Mucosa of stomach (tissue), 1 donor: Measurements from ENCODE around the gene UMAD1.

ENCODE experiments used
- H3K27me3 ChIP-seq: one replicate; pipeline ENCODE4 v1.7.0; 2013; ENCODE audit warnings: mild to moderate bottlenecking, low read length; ENCODE audit not compliant: control insufficient read depth, insufficient read depth
- H3K36me3 ChIP-seq: one replicate; pipeline ENCODE4 v1.7.0; 2013; ENCODE audit warnings: low read length; ENCODE audit not compliant: control insufficient read depth, insufficient read depth
- H3K4me1 ChIP-seq: one replicate; pipeline ENCODE4 v1.7.0; 2013; ENCODE audit warnings: mild to moderate bottlenecking, low read length; ENCODE audit not compliant: control insufficient read depth, insufficient read depth
- H3K4me3 ChIP-seq: one replicate; pipeline ENCODE4 v1.7.0; 2013; ENCODE audit warnings: low read length
- H3K9ac ChIP-seq: one replicate; pipeline ENCODE4 v1.7.0; 2013; ENCODE audit warnings: mild to moderate bottlenecking, low read length, moderate library complexity
- H3K9me3 ChIP-seq: one replicate; pipeline ENCODE4 v1.7.0; 2013; ENCODE audit warnings: mild to moderate bottlenecking, low read length, moderate library complexity; ENCODE audit not compliant: control insufficient read depth
- donor health status: Pancreatic carcinoma.

The UMAD1 gene

DNA sequence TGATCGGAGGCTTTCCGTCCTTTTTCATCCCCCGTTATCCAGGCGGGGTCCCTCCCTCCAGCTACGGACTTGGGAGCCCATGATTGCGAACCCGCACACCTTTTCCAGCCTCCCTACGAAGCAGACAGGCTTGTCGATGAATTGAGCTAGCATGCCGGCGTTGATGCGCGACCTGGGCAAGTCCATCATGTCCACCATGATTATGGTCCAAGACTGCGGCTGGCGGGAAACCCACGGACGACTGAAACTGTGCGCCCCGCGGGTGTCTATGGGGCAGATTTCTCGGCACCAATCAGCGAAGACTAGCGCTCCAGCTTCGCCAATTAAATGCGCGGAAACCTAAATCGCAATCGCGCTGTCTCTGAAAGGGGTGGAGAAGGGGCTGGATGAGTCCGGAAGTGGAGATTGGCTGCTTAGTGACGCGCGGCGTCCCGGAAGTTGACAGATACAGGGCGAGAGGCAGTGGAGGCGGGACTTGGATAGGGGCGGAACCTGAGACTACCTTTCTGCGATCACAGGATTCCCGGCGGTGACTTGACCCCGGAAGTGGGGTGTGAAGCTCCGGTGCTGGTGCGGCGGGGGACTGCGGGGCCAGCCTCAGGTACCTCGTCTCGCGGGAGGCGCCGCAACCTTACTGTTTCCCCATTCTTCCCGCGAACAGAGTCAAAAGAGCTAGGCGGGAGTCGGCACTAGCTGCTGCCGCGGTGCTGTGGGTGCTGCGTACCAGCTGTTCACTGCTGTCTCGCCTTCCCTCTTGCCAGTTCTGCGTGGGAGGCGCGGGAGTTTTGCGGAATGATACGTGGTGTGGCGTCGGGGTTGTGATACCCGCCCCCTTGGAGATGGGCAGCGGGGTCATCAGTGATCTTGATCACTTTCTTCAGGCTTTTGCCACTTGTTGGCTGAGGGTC lies at the start of gene UMAD1:
Gene UMAD1, plus strand, starts transcription at position 532 of the 908 bp plus-strand sequence. CDS start 32,620 bp downstream, outside the sequence.
- no peaks in the 10 kb centered on the region for H3K36me3 ChIP-seq
- H3K4me1 ChIP-seq = peaks cover 5% of the 10 kb centered on the region
- H3K27me3 ChIP-seq = no peaks in the 10 kb centered on the region
- H3K9me3 ChIP-seq = no peaks in the 10 kb centered on the region
- H3K9ac ChIP-seq = peak within 1 kb of the TSS; percentile 74
- H3K4me3 ChIP-seq = peak within 1 kb of the TSS; percentile 68

DNA sequence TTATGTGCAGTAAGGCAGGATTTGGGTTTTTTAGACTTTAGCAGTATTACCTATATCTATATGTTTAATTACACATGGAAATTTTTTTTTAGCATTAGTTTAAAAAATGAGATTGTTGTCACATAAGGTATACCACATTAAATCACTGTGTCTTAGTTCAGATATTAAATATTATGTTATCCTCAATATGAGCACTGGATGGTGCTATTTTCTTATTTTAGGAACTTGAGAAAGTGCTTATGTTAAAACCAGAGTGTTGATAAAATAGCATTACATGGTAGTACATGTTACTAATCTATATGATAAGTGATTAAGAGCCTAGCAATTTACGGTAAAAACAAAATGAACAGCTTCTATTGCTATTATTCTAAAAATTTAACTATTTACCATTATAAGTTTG lies 45.1 kb upstream of the UMAD1 start:
- Histone ChIP-seq H3K4me3 (no peak overlapping the region), H3K27me3 (no peaks in the 10 kb centered on the region), H3K9ac (no peak overlapping the region), H3K9me3 (no peaks in the 10 kb centered on the region), H3K4me1 (no peaks in the 10 kb centered on the region), H3K36me3 (no peaks in the 10 kb centered on the region)

DNA sequence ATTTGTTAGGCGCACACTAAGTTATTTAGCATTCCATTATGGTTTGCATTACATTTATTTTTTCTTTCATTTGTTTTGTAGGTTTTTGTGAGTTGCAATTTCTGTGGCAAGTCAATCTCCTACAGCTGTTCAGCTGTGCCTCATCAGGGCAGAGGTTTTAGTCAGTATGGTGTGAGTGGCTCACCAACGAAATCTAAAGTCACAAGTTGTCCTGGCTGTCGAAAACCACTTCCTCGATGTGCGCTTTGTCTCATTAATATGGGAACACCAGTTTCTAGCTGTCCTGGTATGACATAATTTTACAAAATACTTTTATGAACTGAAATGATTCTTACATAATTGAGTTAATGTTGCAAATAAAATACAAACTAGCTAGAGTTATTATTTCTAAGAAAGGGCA lies 44.4 kb upstream of the UMAD1 start:
- Histone ChIP-seq H3K27me3 (no peaks in the 10 kb centered on the region), H3K4me3 (no peak overlapping the region), H3K9ac (no peak overlapping the region), H3K9me3 (no peaks in the 10 kb centered on the region), H3K4me1 (no peaks in the 10 kb centered on the region), H3K36me3 (no peaks in the 10 kb centered on the region)

DNA sequence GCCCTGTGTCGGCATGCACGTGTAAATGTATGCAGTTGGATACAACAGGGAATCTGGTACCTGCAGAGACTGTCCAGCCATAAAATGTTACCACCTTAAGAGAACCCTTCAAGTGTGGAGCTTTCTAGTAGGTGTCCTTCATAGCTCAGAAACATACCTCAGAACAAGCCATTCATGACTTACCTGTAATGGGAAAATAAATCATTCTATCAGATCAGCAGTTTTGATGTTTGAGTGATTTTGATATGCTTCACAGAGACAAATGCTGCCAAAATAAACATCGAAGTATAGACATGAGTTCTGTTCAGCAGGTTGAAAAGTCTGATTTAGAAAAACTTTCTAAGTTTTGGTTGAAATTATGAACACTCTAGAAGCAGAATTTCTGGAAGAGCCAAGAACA lies 33.5 kb upstream of the UMAD1 start:
- no peak overlapping the region for H3K4me3 ChIP-seq
- H3K36me3 ChIP-seq = no peaks in the 10 kb centered on the region
- no peaks in the 10 kb centered on the region for H3K27me3 ChIP-seq
- H3K9me3 ChIP-seq = no peaks in the 10 kb centered on the region
- no peak overlapping the region for H3K9ac ChIP-seq
- H3K4me1 ChIP-seq = no peaks in the 10 kb centered on the region

DNA sequence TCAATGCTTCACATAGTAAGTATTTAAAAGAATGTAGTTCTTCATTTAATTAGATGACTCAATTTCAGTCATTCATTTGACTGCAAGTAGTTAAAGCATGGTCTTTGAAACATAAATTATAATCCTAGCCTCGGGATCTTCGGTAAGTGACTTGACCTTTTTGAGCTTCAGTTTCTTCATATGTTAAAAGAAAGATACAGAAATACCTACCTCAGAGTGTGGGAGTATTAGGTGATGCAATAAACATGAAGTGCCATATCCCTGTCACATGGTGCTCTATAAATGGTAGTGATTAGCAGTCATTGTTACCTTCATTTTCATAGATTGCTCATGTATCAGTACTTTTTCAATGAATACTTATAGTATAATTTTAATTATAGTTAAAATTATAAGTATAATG lies 31.2 kb upstream of the UMAD1 start:
- Histone ChIP-seq H3K4me1 (no peaks in the 10 kb centered on the region), H3K36me3 (no peaks in the 10 kb centered on the region), H3K9ac (no peak overlapping the region), H3K27me3 (no peaks in the 10 kb centered on the region), H3K9me3 (no peaks in the 10 kb centered on the region), H3K4me3 (no peak overlapping the region)

DNA sequence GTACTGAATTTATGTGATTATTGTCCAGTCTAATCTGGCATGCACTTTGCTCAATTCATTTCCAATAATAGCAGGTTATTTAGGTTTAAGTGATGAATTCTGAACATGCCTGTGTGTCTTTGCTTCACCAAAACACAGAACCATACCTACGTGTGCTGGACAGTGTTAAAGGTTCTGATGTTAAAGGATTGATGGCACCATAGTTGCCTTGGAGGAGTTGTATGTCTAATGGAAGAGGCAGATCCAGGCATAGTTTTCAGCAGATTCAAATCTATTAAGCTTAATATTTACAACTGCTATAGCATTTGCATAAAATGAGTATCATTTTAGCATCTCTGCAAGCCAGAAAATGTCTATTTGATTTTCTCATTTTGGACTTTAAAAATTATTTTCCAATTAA lies 28.0 kb upstream of the UMAD1 start:
- H3K9me3 ChIP-seq = no peaks in the 10 kb centered on the region
- no peaks in the 10 kb centered on the region for H3K4me1 ChIP-seq
- H3K36me3 ChIP-seq = no peaks in the 10 kb centered on the region
- no peak overlapping the region for H3K9ac ChIP-seq
- H3K4me3 ChIP-seq = no peak overlapping the region
- H3K27me3 ChIP-seq = no peaks in the 10 kb centered on the region

DNA sequence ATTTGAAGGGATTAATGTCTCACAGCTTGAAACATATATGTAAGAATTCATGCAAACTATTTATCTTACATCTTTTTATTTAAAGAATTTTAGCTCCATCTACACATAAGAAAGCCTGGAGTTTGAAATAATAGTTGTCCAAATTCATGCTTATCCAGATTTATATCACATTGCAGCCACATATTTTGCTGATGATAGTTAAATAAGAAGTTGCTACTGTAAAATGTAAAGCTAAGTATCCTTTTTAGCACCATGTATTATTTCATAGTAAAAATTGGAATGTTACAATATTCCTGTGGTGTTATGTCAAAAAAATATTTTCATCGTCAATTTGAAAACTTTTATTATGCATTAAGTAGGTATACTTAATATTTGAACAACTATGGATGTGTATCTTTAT lies 27.3 kb upstream of the UMAD1 start:
- H3K27me3 ChIP-seq = no peaks in the 10 kb centered on the region
- no peaks in the 10 kb centered on the region for H3K36me3 ChIP-seq
- H3K9ac ChIP-seq = no peak overlapping the region
- H3K9me3 ChIP-seq = no peaks in the 10 kb centered on the region
- H3K4me3 ChIP-seq = no peak overlapping the region
- no peaks in the 10 kb centered on the region for H3K4me1 ChIP-seq

DNA sequence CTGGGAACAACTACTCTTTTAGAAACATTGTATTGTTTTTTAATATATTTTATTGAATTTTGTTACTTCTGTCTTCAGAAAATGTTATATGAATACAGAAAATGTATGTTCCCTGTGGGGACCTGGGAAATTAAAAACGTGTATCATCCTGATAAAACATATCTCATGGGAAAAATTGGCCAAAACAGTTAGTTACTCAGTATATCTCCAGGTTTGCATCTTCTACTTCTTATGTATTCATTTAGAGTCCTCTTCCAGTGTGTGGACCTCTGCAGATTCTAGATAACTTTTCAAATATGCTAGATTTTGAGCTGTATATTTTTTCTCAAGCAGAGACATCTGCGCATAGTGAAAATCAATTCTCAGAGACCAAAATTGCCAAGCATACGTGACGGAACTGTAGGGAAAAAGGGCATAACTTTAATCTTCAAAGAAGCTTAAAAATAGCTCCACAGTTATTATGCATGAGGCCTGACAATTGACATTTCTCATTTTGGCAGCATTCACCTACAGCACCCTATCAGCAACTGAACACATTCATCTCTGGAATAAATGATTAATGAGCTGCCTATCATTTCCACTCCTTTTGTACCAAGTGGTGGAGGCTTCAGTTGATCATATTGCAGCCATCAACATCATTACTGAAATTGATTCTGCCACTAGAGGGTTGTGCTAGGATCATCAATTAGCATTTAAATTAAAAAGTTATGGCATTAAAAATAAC lies 26.4 kb upstream of the UMAD1 start:
- no peaks in the 10 kb centered on the region for H3K4me1 ChIP-seq
- H3K9ac ChIP-seq = no peak overlapping the region
- H3K4me3 ChIP-seq = no peak overlapping the region
- H3K36me3 ChIP-seq = no peaks in the 10 kb centered on the region
- no peaks in the 10 kb centered on the region for H3K9me3 ChIP-seq
- no peaks in the 10 kb centered on the region for H3K27me3 ChIP-seq

DNA sequence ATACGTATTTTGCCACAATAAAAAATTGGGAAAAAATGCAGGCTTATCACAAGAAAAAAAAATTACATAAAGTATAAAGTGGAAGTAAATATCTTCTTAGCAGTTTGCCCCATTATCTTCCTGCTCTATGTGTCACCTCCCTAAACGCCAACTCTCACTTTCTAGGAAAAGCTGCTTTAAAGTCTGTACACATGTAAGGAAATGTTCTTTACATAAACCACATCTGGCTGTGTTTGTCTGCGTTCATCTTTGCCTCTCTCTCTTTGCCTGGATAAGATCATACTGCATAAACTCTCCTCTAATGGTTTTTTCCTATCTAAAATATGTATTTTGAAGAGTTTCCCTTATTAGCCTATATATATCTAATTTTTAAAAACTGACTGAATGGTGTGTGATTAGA lies 23.0 kb upstream of the UMAD1 start:
- Histone ChIP-seq H3K4me1 (no peaks in the 10 kb centered on the region), H3K9ac (no peak overlapping the region), H3K27me3 (no peaks in the 10 kb centered on the region), H3K36me3 (no peaks in the 10 kb centered on the region), H3K9me3 (no peaks in the 10 kb centered on the region), H3K4me3 (no peak overlapping the region)

DNA sequence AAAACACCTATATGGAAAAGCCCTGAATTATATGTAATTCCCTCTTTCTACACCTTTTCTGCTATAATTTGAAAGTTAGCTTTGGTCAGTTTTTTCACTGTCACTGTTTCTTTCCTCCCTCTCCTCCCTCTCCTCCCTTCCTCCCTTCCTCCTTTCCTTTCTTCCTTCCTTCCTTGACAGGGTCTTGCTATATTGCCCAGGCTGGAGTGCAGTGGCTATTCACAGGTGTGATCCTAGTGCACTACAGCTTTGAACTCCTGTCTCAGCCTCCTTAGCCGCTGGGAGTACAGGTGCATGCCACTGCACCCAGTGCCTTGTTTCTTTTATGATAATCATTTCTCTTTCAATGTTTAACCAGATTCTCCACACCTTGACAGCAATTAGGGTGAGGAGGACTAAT lies 22.1 kb upstream of the UMAD1 start:
- H3K36me3 ChIP-seq = no peaks in the 10 kb centered on the region
- H3K27me3 ChIP-seq = no peaks in the 10 kb centered on the region
- no peaks in the 10 kb centered on the region for H3K4me1 ChIP-seq

DNA sequence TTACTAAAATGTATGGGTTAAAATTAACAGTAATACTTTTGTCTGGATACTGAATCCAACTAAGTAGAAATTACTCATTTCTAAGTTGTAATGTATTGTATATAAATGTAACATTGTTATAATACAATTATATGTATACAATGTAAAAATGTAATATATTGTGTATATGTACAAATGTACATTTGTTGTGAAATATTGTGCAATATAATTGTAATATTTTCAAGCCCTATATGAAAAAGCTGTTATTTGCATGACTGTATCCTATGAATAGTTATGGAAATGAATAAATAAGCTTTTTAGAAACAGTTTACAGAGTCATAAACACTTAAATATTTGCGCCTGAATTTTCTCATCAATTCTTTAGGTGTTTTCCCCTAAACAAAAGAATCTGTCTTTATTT lies 20.3 kb upstream of the UMAD1 start:
- Histone ChIP-seq H3K9me3 (no peaks in the 10 kb centered on the region), H3K36me3 (no peaks in the 10 kb centered on the region), H3K4me1 (no peaks in the 10 kb centered on the region), H3K4me3 (no peak overlapping the region), H3K9ac (no peak overlapping the region), H3K27me3 (no peaks in the 10 kb centered on the region)

More for the DNA sequence above, 22.1 kb upstream of the UMAD1 start:
- no peak overlapping the region for H3K4me3 ChIP-seq
- H3K9ac ChIP-seq = no peak overlapping the region
- no peaks in the 10 kb centered on the region for H3K9me3 ChIP-seq

DNA sequence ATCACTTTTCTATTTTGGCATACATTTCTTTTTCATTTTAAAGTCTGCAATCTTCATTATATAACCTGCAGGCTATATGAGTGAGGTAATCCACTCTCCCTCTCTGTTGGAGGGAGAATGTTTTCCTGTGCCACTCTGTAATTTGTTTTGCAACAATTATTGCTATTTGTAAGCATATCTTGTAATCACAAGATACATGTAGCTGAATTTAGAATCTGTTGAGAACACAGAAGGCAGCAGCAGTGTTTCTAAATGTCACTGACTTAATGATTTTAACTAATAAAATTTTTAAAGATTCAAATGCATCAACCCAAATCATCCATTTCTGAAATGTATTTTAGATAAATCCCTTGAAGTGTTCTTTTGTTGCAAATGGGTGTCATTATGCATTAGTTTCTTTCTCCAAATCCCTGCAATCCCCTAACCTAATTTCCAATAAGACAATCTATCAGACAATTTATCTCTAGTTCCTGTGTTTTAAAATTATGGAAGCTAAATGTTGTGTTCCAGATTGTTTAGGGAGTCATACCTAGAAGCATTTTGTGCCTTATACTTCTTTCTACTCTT lies 19.8 kb upstream of the UMAD1 start:
- H3K27me3 ChIP-seq = no peaks in the 10 kb centered on the region
- H3K9me3 ChIP-seq = no peaks in the 10 kb centered on the region
- H3K4me3 ChIP-seq = no peak overlapping the region
- no peaks in the 10 kb centered on the region for H3K36me3 ChIP-seq
- H3K9ac ChIP-seq = no peak overlapping the region
- H3K4me1 ChIP-seq = no peaks in the 10 kb centered on the region
